WTC11 (cell line): ENCODE results near the gene PTCD3. TPM values are rescaled to one million over a fixed set of nuclear protein-coding genes. Genes with fewer than 3 reads are reported as not detected.
A peak's percentile ranks its signal among the peaks of the same experiment; 100 is the strongest.

ENCODE experiments used
- ATAC-seq: fragments of 200-7000 bp; cut with Tn5 transposase; 2 replicates; pipeline ENCODE4 v1.10.0; 2021; ENCODE audit warnings: mild to moderate bottlenecking, moderate library complexity
- Bru-seq: library from RNA; stranded (reverse); fragments of 400-500 nt; gene quantifications from one replicate; lab custom pipeline; 2021; lab: Mats Ljungman, UMichigan
- CTCF ChIA-PET: fragments of 300-600 bp; sonication (Branson Sonifier 250); formaldehyde crosslinking; loops from one replicate; lab custom pipeline; 2021; ENCODE audit warnings: antibody characterized with exemption; lab: Charles Lee
- POLR2A ChIA-PET: fragments of 350-600 bp; sonication (Branson Sonifier 250); formaldehyde crosslinking; loops from one replicate; lab custom pipeline; 2021; ENCODE audit warnings: antibody characterized with exemption; lab: Charles Lee
- DNase-seq: peaks from one replicate; pipeline ENCODE4 v3.0.0; 2021; ENCODE audit warnings: low spot score
- H3K27ac Mint-ChIP-seq: 2 replicates; pipeline ENCODE4 v1.8.0; 2021; ENCODE audit warnings: mixed read lengths
- H3K27me3 Mint-ChIP-seq: 2 replicates; pipeline ENCODE4 v1.8.0; 2021; ENCODE audit warnings: low read depth, mild to moderate bottlenecking, moderate library complexity, mixed read lengths
- H3K36me3 Mint-ChIP-seq: 2 replicates; pipeline ENCODE4 v1.8.0; 2021; ENCODE audit warnings: mixed read lengths
- H3K4me1 Mint-ChIP-seq: 2 replicates; pipeline ENCODE4 v1.8.0; 2022; ENCODE audit warnings: mixed read lengths
- H3K4me3 Mint-ChIP-seq: 2 replicates; pipeline ENCODE4 v1.8.0; 2021; ENCODE audit warnings: mild to moderate bottlenecking, moderate library complexity, mixed read lengths
- H3K9me3 Mint-ChIP-seq: 2 replicates; pipeline ENCODE4 v1.8.0; 2021; ENCODE audit warnings: mixed read lengths
- ARID4B ChIP-seq: sonication (generic); formaldehyde crosslinking; IDR thresholded peaks from 2 replicates; pipeline ENCODE4 v1.8.0; 2023; ENCODE audit warnings: missing genetic modification reagents, mild to moderate bottlenecking, borderline replicate concordance
- ATF3 ChIP-seq: sonication (generic); formaldehyde crosslinking; conservative IDR thresholded peaks from 2 replicates; pipeline ENCODE4 v1.8.1; 2022; ENCODE audit warnings: mild to moderate bottlenecking, missing genetic modification reagents
- ATF6 ChIP-seq: sonication (generic); formaldehyde crosslinking; IDR thresholded peaks from 2 replicates; pipeline ENCODE4 v1.8.1; 2023; ENCODE audit warnings: mild to moderate bottlenecking, missing genetic modification reagents
- CREB1 ChIP-seq: sonication (generic); formaldehyde crosslinking; IDR thresholded peaks from 2 replicates; pipeline ENCODE4 v1.8.0; 2023; ENCODE audit warnings: mild to moderate bottlenecking, missing genetic modification reagents
- ERG ChIP-seq: fragments of 250-450 bp; sonication (Bioruptor Pico); IDR thresholded peaks from 2 replicates; pipeline ENCODE4 v1.8.0; 2021; ENCODE audit warnings: mild to moderate bottlenecking
- GRHL2 ChIP-seq: fragments of 250-450 bp; sonication (Bioruptor Pico); IDR thresholded peaks from 2 replicates; pipeline ENCODE4 v1.8.0; 2022; ENCODE audit warnings: mild to moderate bottlenecking, moderate library complexity; ENCODE audit not compliant: insufficient replicate concordance, severe bottlenecking
- KAT7 ChIP-seq: sonication (generic); formaldehyde crosslinking; IDR thresholded peaks from 2 replicates; pipeline ENCODE4 v1.8.1; 2023; ENCODE audit warnings: missing genetic modification reagents, mild to moderate bottlenecking, borderline replicate concordance
- MYBL2 ChIP-seq: sonication (generic); formaldehyde crosslinking; IDR thresholded peaks from 2 replicates; pipeline ENCODE4 v1.8.1; 2023; ENCODE audit warnings: mild to moderate bottlenecking, moderate library complexity, missing genetic modification reagents
- STAT6 ChIP-seq: sonication (generic); formaldehyde crosslinking; conservative IDR thresholded peaks from 2 replicates; pipeline ENCODE4 v1.8.1; 2023; ENCODE audit warnings: mild to moderate bottlenecking, low read depth, missing genetic modification reagents, moderate library complexity
- ZBTB21 ChIP-seq: sonication (generic); formaldehyde crosslinking; IDR thresholded peaks from 2 replicates; pipeline ENCODE4 v1.8.1; 2023; ENCODE audit warnings: mild to moderate bottlenecking, missing genetic modification reagents, borderline replicate concordance
- ZMAT4 ChIP-seq: fragments of 250-450 bp; sonication (Bioruptor Pico); IDR thresholded peaks from 2 replicates; pipeline ENCODE4 v1.9.0; 2021; ENCODE audit warnings: mild to moderate bottlenecking
- ZNF121 ChIP-seq: sonication (generic); formaldehyde crosslinking; IDR thresholded peaks from 2 replicates; pipeline ENCODE4 v1.8.0; 2023; ENCODE audit warnings: missing genetic modification reagents
- ZNF138 ChIP-seq: sonication (generic); formaldehyde crosslinking; conservative IDR thresholded peaks from 2 replicates; pipeline ENCODE4 v1.8.1; 2022; ENCODE audit warnings: mild to moderate bottlenecking, moderate library complexity, missing genetic modification reagents
- ZNF263 ChIP-seq: sonication (generic); formaldehyde crosslinking; IDR thresholded peaks from 2 replicates; pipeline ENCODE4 v1.8.1; 2022; ENCODE audit warnings: low read depth, mild to moderate bottlenecking, moderate library complexity, missing genetic modification reagents
- ZNF281 ChIP-seq: sonication (generic); formaldehyde crosslinking; IDR thresholded peaks from 2 replicates; pipeline ENCODE4 v1.8.0; 2023; ENCODE audit warnings: mild to moderate bottlenecking, missing genetic modification reagents
- ZNF512 ChIP-seq: sonication (generic); formaldehyde crosslinking; IDR thresholded peaks from 2 replicates; pipeline ENCODE4 v1.8.1; 2022; ENCODE audit warnings: missing genetic modification reagents, borderline replicate concordance
- long read RNA-seq, 3 experiments: library from RNA in 1 of 3; library from capped mRNA in 1 of 3; library from polyadenylated mRNA in 1 of 3; unstranded in 2 of 3; stranded (forward) in 1 of 3; transcript quantifications; one replicate each; pipeline ENCODE4 v2.0.0, GENCODE V29; 2021
- total RNA-seq: library from RNA; stranded (reverse); gene quantifications from 3 replicates; pipeline ENCODE4 v1.2.3, GENCODE V29; 2021

PTCD3 gene
- total RNA-seq (161 to 192 TPM (median 163 TPM) in 3 replicates), Bru-seq, nascent RNA (percentile 95 among the genes with signal in this experiment)
- long read RNA-seq, experiment 1, full-length matches to known transcripts, result 300 of 450 reads
- long read RNA-seq, experiment 1, partial matches to known transcripts, result 28 of 450 reads
- long read RNA-seq, experiment 1, other reads (novel, unspliced or antisense), result 122 of 450 reads
- long read RNA-seq, experiment 2, partial matches to known transcripts, result 26 of 104 reads
- long read RNA-seq, experiment 2, other reads (novel, unspliced or antisense), result 78 of 104 reads
- long read RNA-seq, experiment 3, full-length matches to known transcripts, result 120 of 189 reads
- long read RNA-seq, experiment 3, partial matches to known transcripts, result 8 of 189 reads
- long read RNA-seq, experiment 3, other reads (novel, unspliced or antisense), result 61 of 189 reads

- Mint-ChIP-seq H3K36me3 (peaks cover 55% of the 10 kb centered on the region), H3K4me3 (peak within 1 kb of the TSS; percentile 97), H3K9me3 (no peaks in the 10 kb centered on the region), H3K27me3 (no peaks in the 10 kb centered on the region), H3K27ac (peak within 1 kb of the TSS; percentile 100), H3K4me1 (peaks cover 25% of the 10 kb centered on the region)
- DNase-seq (peak; percentile 94), ATAC-seq (peak; percentile 88)
- CTCF ChIA-PET, result interaction anchor here (0.6 to 3.9 kb wide), 9 partner anchors 8 to 469 kb away, joined by 3 to 24 read pairs (median 4); partner anchors contain the start of gene ST3GAL5
- POLR2A ChIA-PET, result interaction anchor here (0.6 to 1.9 kb wide), 6 partner anchors 8 to 490 kb away, joined by 3 to 7 read pairs (median 4); partner anchors contain the start of gene IMMT
- TF ChIP-seq ZMAT4 (CRISPR knock-in tag), result no peak
- TF ChIP-seq GRHL2, result no peak
- no peak for TF ChIP-seq ERG (CRISPR knock-in tag)
- no peak for TF ChIP-seq KAT7 (CRISPR knock-in tag)
- TF ChIP-seq ATF3 (CRISPR knock-in tag), result no peak
- no peak for TF ChIP-seq ZNF121
- no peak for TF ChIP-seq ATF6 (CRISPR knock-in tag)
- no peak for TF ChIP-seq ZBTB21 (CRISPR knock-in tag)
- TF ChIP-seq MYBL2 (CRISPR knock-in tag), result no peak
- 0 out of 2 replicates have a peak, but pooled peaks have one; percentile 6 for TF ChIP-seq CREB1 (CRISPR knock-in tag)
- TF ChIP-seq ZNF281, result no peak
- peak; percentile 61; the same call in 1 of the 2 replicates for TF ChIP-seq ARID4B (CRISPR knock-in tag)
- no peak for TF ChIP-seq STAT6 (CRISPR knock-in tag)
- TF ChIP-seq ZNF138 (CRISPR knock-in tag), result no peak
- no peak for TF ChIP-seq ZNF512
- no peak for TF ChIP-seq ZNF263
Observed at GRCh38 chr2:86105969-86106945, at the start of gene PTCD3. PTCD3 (plus strand) TSS chr2:86106235; CDS start chr2:86106248, 13 bp downstream.
